A549 (cell line): ENCODE results near the gene CAB39. TPM values are rescaled to one million over a fixed set of nuclear protein-coding genes. Genes with fewer than 3 reads are reported as not detected.

Source experiments
- ATAC-seq, 2 experiments: fragments of 200-7000 bp in 1 of 2; fragments of >200 bp in 1 of 2; cut with Nextera tagmentation in 1 of 2; cut with Tn5 transposase in 1 of 2; 3 replicates each; pipeline versions ENCODE4 v1.8.0 to v1.9.1; 2018 to 2020; ENCODE audit warnings: mild to moderate bottlenecking in 1 of 2, moderate library complexity in 1 of 2
- CTCF ChIA-PET: fragments of 300-600 bp; sonication (Branson Sonifier 250); formaldehyde crosslinking; extraction: SDS; loops from one replicate; lab custom pipeline; 2021; ENCODE audit warnings: antibody characterized with exemption, inconsistent platforms; lab: Yijun Ruan, JAX
- POLR2A ChIA-PET: fragments of 350-600 bp; formaldehyde crosslinking; extraction: SDS; loops from one replicate; lab custom pipeline; 2021; ENCODE audit warnings: antibody characterized with exemption, inconsistent platforms; lab: Yijun Ruan, JAX
- DNase-seq, 2 experiments: peaks; one replicate each; pipeline versions ENCODE4 v3.0.0 to v3.0.0-alpha.2; 2011 to 2016; ENCODE audit warnings: low read depth in 1 of 2, low spot score in 1 of 2
- FAIRE-seq: peaks from 2 replicates; lab custom pipeline; 2011; peaks lifted over from hg19 to GRCh38; lab: Jason Lieb, UNC
- H3K27ac ChIP-seq, 2 experiments: fragments of >200 bp; sonication (Bioruptor Twin); formaldehyde crosslinking; 3 replicates each; pipeline ENCODE4 v1.5.1; 2016 to 2017
- H3K4me1 ChIP-seq: fragments of >200 bp; sonication (Bioruptor Twin); formaldehyde crosslinking; 3 replicates; pipeline ENCODE4 v1.6.1; 2016
- H3K4me2 ChIP-seq: fragments of >200 bp; sonication (Bioruptor Twin); formaldehyde crosslinking; 3 replicates; pipeline ENCODE4 v1.6.1; 2016
- H3K4me3 ChIP-seq: fragments of >200 bp; sonication (Bioruptor Twin); formaldehyde crosslinking; 3 replicates; pipeline ENCODE4 v1.5.1; 2016
- H3K9me3 ChIP-seq: fragments of >200 bp; sonication (Bioruptor Twin); formaldehyde crosslinking; 3 replicates; pipeline ENCODE4 v1.6.1; 2016
- CEBPB ChIP-seq, 2 experiments: fragments of >200 bp in 1 of 2; sonication (Bioruptor Twin) in 1 of 2; formaldehyde crosslinking in 1 of 2; IDR thresholded peaks; 2 replicates each; pipeline ENCODE4 v1.6.1; 2012 to 2016
- CHD4 ChIP-seq: fragments of 200-600 bp; sonication (generic); IDR thresholded peaks from 2 replicates; pipeline ENCODE4 v1.6.1; 2016; ENCODE audit warnings: antibody characterized with exemption, mild to moderate bottlenecking, borderline replicate concordance
- EHF ChIP-seq: fragments of 250-450 bp; sonication (Bioruptor Pico); IDR thresholded peaks from 2 replicates; pipeline ENCODE4 v1.5.0; 2020; ENCODE audit warnings: mild to moderate bottlenecking
- EHMT2 ChIP-seq: fragments of 200-600 bp; sonication (generic); IDR thresholded peaks from 2 replicates; pipeline ENCODE4 v1.6.1; 2016; ENCODE audit warnings: antibody characterized with exemption, low read depth, mild to moderate bottlenecking, moderate library complexity
- FOXS1 ChIP-seq: fragments of 250-450 bp; sonication (Bioruptor Pico); IDR thresholded peaks from 2 replicates; pipeline ENCODE4 v1.5.0; 2020; ENCODE audit warnings: mild to moderate bottlenecking, moderate library complexity
- GATA3 ChIP-seq: IDR thresholded peaks from 2 replicates; pipeline ENCODE4 v1.6.1; 2012; ENCODE audit warnings: borderline replicate concordance
- HOXB13 ChIP-seq: fragments of 250-450 bp; sonication (Bioruptor Pico); IDR thresholded peaks from 2 replicates; pipeline ENCODE4 v1.5.0; 2020; ENCODE audit warnings: low read depth, mild to moderate bottlenecking, moderate library complexity
- JUN ChIP-seq, 2 experiments: fragments of >200 bp; sonication (Bioruptor Twin); formaldehyde crosslinking; IDR thresholded peaks; 2 replicates in 1 of 2; 3 replicates in 1 of 2; pipeline ENCODE4 v1.6.1; 2016 to 2017
- KDM1A ChIP-seq: fragments of 200-600 bp; sonication (generic); IDR thresholded peaks from 2 replicates; pipeline ENCODE4 v1.6.1; 2016; ENCODE audit warnings: low read depth, mild to moderate bottlenecking
- KDM5A ChIP-seq: fragments of 200-600 bp; sonication (generic); IDR thresholded peaks from 2 replicates; pipeline ENCODE4 v1.6.1; 2016; ENCODE audit warnings: antibody characterized with exemption, mild to moderate bottlenecking
- MAZ ChIP-seq: fragments of 150-350 bp; IDR thresholded peaks from 2 replicates; pipeline ENCODE4 v1.6.1; 2014; ENCODE audit warnings: antibody characterized with exemption, low read depth, low read length, borderline replicate concordance
- MYC ChIP-seq: IDR thresholded peaks from 2 replicates; pipeline ENCODE4 v1.6.1; 2012; ENCODE audit warnings: mild to moderate bottlenecking, inconsistent platforms, low read length, improper control_type of control experiment, borderline replicate concordance
- NPAS2 ChIP-seq: fragments of 250-450 bp; sonication (Bioruptor Pico); IDR thresholded peaks from 2 replicates; pipeline ENCODE4 v1.8.0; 2022; ENCODE audit warnings: mild to moderate bottlenecking, moderate library complexity, borderline replicate concordance
- PHF8 ChIP-seq: fragments of 200-600 bp; sonication (generic); IDR thresholded peaks from 2 replicates; pipeline ENCODE4 v1.6.1; 2016; ENCODE audit warnings: low read depth, mild to moderate bottlenecking, antibody characterized with exemption, moderate library complexity, borderline replicate concordance
- RFX5 ChIP-seq: fragments of 450-650 bp; IDR thresholded peaks from 2 replicates; pipeline ENCODE4 v1.7.1; 2014; ENCODE audit warnings: antibody characterized with exemption, mild to moderate bottlenecking, moderate library complexity
- SMC3 ChIP-seq: fragments of >200 bp; sonication (Bioruptor Twin); formaldehyde crosslinking; IDR thresholded peaks from 3 replicates; pipeline ENCODE4 v1.6.1; 2018; ENCODE audit warnings: inconsistent platforms
- ZC3H11A ChIP-seq: fragments of 450-650 bp; IDR thresholded peaks from 2 replicates; pipeline ENCODE4 v1.6.1; 2014; ENCODE audit warnings: antibody characterized with exemption, mild to moderate bottlenecking
- ZSCAN20 ChIP-seq: fragments of 250-450 bp; sonication (Bioruptor Pico); IDR thresholded peaks from 2 replicates; pipeline ENCODE4 v1.8.0; 2022; ENCODE audit warnings: mild to moderate bottlenecking, moderate library complexity
- WGBS: methylation state at CpG from one replicate; pipeline ENCODE4 v1.1.6; 2017; ENCODE audit errors: missing lambda C conversion rate; 5-methylcytosine and 5-hydroxymethylcytosine counted together
- polyA plus RNA-seq, 4 experiments: library from polyadenylated mRNA; depleted of rRNA in 3 of 4; stranded (reverse); fragments of >200 nt; fragmentation: RNase III in 1 of 4; extraction: RNeasy Plus Mini Kit Qiagen cat#74134 plus additional on column Dnase treatment in 1 of 4; gene quantifications; 2 replicates in 3 of 4; 3 replicates in 1 of 4; pipeline ENCODE4 v1.2.3, GENCODE V29; 2011 to 2017
- TF ChIP-seq, protein P1 (sequence below): fragments of 250-450 bp; sonication (Bioruptor Pico); IDR thresholded peaks from 2 replicates; pipeline ENCODE4 v1.5.0; 2020; ENCODE audit warnings: low read depth, mild to moderate bottlenecking, moderate library complexity
- TF ChIP-seq, protein P2 (sequence below): fragments of 250-450 bp; sonication (Bioruptor Pico); IDR thresholded peaks from 2 replicates; pipeline ENCODE4 v1.5.0; 2021; ENCODE audit warnings: mild to moderate bottlenecking, moderate library complexity, borderline replicate concordance
- TF ChIP-seq, protein P3 (sequence below): fragments of 150-350 bp; IDR thresholded peaks from 2 replicates; pipeline ENCODE4 v1.6.1; 2014; ENCODE audit warnings: low read depth, mild to moderate bottlenecking, low read length
- TF ChIP-seq, protein P4 (sequence below): IDR thresholded peaks from 2 replicates; pipeline ENCODE4 v1.6.1; 2012; ENCODE audit warnings: low read depth, borderline replicate concordance
- TF ChIP-seq, protein P5 (sequence below): fragments of >200 bp; sonication (Bioruptor Twin); formaldehyde crosslinking; IDR thresholded peaks from 3 replicates; pipeline ENCODE4 v1.5.1; 2016

CAB39 gene
- polyA plus RNA-seq, 2 of the 4 experiments (the other 2 are of a cell fraction) = 28.4 to 54.2 TPM

DNA sequence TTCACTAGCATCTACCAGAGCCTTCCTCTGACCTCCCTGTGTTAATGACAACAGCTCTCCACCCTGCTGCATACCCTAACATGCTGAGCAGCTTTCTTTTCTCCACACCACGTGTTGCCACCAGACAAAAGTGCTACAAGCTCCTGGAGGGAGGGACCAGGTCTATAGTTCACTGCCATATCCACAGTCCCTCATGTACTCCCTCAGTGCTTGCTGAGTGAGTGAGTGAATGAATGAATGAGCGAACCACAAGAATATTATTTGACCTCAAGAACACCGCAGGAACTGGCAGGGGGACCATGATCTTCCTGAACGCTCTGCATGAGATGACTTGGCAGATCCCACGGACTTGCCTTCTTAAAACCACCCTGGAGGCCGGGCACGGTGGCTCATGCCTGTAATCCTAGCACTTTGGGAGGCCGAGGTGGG is 47.4 kb upstream of the CAB39 start (continued):
- TF ChIP-seq, protein P1, sequence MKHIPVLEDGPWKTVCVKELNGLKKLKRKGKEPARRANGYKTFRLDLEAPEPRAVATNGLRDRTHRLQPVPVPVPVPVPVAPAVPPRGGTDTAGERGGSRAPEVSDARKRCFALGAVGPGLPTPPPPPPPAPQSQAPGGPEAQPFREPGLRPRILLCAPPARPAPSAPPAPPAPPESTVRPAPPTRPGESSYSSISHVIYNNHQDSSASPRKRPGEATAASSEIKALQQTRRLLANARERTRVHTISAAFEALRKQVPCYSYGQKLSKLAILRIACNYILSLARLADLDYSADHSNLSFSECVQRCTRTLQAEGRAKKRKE (CRISPR knock-in tag) = no peak
- TF ChIP-seq HOXB13 (CRISPR knock-in tag) (no peak), CEBPB (IDR thresholded peaks at IDR 0.05) (no peak)
- TF ChIP-seq, protein P2, sequence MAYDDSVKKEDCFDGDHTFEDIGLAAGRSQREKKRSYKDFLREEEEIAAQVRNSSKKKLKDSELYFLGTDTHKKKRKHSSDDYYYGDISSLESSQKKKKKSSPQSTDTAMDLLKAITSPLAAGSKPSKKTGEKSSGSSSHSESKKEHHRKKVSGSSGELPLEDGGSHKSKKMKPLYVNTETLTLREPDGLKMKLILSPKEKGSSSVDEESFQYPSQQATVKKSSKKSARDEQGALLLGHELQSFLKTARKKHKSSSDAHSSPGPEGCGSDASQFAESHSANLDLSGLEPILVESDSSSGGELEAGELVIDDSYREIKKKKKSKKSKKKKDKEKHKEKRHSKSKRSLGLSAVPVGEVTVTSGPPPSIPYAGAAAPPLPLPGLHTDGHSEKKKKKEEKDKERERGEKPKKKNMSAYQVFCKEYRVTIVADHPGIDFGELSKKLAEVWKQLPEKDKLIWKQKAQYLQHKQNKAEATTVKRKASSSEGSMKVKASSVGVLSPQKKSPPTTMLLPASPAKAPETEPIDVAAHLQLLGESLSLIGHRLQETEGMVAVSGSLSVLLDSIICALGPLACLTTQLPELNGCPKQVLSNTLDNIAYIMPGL (CRISPR knock-in tag) = no peak
- TF ChIP-seq, all 56 proteins: peak for 0

DNA sequence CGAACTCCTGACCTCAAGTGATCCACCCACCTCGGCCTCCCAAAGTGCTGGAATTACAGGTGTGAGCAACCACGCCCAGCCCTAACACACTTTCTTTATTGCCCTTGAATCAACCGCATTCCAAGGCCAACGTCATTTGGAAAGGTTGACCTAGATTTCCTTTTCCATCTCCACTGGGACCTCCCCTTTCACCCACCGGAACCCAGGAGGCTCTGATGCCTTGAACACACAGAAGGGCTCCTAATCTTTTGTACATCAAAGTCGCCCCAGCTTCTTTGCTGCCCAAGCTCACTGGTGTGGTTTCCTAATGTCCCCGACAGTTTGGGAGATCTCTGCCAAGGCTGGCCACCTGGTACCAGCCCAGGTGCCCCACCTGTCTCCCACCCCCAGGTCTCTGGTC is 46.2 kb upstream of the CAB39 start:
- ATAC-seq (no peak), DNase-seq (no peak), FAIRE-seq (no peak)
- TF ChIP-seq EHF = no peak
- no peak for TF ChIP-seq GATA3
- TF ChIP-seq CHD4 = no peak
- TF ChIP-seq ZSCAN20 = no peak
- TF ChIP-seq NPAS2 (CRISPR knock-in tag) = no peak
- no peak for TF ChIP-seq MAZ
- no peak for TF ChIP-seq HOXB13 (CRISPR knock-in tag)
- TF ChIP-seq, protein P3, sequence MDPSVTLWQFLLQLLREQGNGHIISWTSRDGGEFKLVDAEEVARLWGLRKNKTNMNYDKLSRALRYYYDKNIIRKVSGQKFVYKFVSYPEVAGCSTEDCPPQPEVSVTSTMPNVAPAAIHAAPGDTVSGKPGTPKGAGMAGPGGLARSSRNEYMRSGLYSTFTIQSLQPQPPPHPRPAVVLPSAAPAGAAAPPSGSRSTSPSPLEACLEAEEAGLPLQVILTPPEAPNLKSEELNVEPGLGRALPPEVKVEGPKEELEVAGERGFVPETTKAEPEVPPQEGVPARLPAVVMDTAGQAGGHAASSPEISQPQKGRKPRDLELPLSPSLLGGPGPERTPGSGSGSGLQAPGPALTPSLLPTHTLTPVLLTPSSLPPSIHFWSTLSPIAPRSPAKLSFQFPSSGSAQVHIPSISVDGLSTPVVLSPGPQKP = no peak
- ChIA-PET POLR2A (no interaction called here), CTCF (interaction anchor here (1.0 kb wide), 1 partner anchor 597 kb away, joined by 3 read pairs; no protein-coding TSS in a partner anchor)
- Histone ChIP-seq H3K27ac (no peak overlapping the region), H3K9me3 (no peaks in the 10 kb centered on the region), H3K4me1 (peaks cover 5% of the 10 kb centered on the region), H3K4me2 (no peak overlapping the region), H3K4me3 (no peak overlapping the region)
- 77% methylated on average over 8 of the region's 8 CpGs for WGBS

DNA sequence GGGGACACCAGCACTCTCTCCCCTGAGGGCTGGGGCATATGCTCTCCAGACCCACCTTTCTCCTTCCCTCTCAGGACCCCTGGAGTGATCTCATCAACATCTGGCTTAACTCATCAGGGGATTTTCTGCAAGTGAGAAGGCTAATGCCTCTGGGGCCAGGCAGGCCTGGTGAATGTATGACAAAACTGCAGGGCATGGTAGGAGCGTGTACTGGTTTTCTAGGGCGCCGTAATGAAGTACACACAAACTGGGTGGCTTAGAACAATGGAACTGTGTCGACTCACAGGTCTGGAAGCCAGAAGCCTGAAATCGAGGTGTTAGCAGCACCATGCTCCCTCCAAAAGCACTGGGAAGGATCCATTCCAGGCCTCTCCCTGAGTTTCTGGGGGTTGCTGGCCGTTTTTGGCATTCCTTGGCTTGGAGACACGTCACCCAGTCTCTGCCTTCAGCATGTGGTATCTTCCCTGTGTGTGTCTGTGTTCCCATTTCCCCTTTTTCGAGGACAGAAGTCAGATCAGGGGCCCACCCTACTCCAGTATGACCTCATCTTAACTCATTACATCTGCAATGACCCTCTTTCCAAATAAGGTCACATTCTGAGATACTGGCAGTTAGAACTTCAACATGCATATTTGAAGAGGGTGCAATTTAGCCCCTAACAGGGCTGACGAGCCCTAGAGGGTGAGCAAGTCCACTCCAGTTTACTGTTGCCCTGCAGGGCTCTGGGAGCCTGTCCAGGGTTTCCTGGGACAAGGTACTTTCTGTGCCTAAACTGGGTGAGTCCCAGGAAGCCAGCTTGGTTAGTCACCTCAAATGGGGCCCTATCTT is 45.5 kb upstream of the CAB39 start:
- ChIA-PET CTCF (no interaction called here), POLR2A (no interaction called here)
- Histone ChIP-seq H3K4me2 (no peak overlapping the region), H3K27ac (no peak overlapping the region), H3K4me3 (no peak overlapping the region), H3K9me3 (no peaks in the 10 kb centered on the region), H3K4me1 (peaks cover 11% of the 10 kb centered on the region)
- DNase-seq (no peak), FAIRE-seq (no peak), ATAC-seq (no peak)
- WGBS = 69% methylated on average over 9 of the region's 9 CpGs
- TF ChIP-seq, protein P4, sequence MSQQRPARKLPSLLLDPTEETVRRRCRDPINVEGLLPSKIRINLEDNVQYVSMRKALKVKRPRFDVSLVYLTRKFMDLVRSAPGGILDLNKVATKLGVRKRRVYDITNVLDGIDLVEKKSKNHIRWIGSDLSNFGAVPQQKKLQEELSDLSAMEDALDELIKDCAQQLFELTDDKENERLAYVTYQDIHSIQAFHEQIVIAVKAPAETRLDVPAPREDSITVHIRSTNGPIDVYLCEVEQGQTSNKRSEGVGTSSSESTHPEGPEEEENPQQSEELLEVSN = no peak
- no peak for TF ChIP-seq EHF
- TF ChIP-seq ZC3H11A = no peak
- no peak for TF ChIP-seq KDM1A
- TF ChIP-seq JUN (IDR thresholded peaks at IDR 0.05) = no peak
- TF ChIP-seq RFX5 = no peak
- no peak for TF ChIP-seq KDM5A
- no peak for TF ChIP-seq CHD4
- TF ChIP-seq, protein P5, sequence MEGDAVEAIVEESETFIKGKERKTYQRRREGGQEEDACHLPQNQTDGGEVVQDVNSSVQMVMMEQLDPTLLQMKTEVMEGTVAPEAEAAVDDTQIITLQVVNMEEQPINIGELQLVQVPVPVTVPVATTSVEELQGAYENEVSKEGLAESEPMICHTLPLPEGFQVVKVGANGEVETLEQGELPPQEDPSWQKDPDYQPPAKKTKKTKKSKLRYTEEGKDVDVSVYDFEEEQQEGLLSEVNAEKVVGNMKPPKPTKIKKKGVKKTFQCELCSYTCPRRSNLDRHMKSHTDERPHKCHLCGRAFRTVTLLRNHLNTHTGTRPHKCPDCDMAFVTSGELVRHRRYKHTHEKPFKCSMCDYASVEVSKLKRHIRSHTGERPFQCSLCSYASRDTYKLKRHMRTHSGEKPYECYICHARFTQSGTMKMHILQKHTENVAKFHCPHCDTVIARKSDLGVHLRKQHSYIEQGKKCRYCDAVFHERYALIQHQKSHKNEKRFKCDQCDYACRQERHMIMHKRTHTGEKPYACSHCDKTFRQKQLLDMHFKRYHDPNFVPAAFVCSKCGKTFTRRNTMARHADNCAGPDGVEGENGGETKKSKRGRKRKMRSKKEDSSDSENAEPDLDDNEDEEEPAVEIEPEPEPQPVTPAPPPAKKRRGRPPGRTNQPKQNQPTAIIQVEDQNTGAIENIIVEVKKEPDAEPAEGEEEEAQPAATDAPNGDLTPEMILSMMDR = no peak
- no peak for TF ChIP-seq PHF8
- no peak for TF ChIP-seq EHMT2
- TF ChIP-seq SMC3 = no peak
- no peak for TF ChIP-seq FOXS1 (CRISPR knock-in tag)
- TF ChIP-seq MYC = no peak
